ENCODE data around the gene MMP1.

Gene MMP1

GRCh38 chr11:102798012-102798746 is at the start of gene MMP1:
Gene MMP1, minus strand, starts transcription at chr11:102798160. Its CDS starts 68 bp downstream, at chr11:102798092.
- DNase-seq = no peak

DNA sequence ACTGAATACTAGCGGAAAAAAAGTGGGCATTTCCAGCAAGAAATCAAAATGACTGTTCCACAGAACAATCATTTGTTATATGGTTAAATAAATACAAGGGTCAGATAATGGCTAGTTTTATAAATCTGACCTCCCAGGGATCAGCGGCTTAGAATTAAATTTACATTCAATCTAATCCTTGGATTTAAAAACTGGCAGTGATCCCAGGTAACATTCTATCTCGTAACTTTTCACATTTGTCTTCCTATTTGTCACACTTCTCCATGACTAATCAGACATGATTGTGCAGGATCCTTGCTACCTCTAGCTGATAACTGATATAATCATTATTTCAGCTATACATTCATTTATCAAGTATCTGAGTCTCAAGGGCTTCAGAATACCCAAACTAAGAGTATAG is 48.3 kb upstream of the MMP1 start:
- DNase-seq = no peak

- DNase-seq = no peak
Measured at GRCh38 chr11:102843489-102843888, 45.5 kb upstream of the MMP1 start, which contains the start of gene MMP3. Gene MMP3, minus strand, starts transcription at chr11:102843609. Its CDS starts 63 bp downstream, at chr11:102843546.

GRCh38 chr11:102842930-102843329 is 45.0 kb upstream of the MMP1 start:
- DNase-seq = no peak

DNA sequence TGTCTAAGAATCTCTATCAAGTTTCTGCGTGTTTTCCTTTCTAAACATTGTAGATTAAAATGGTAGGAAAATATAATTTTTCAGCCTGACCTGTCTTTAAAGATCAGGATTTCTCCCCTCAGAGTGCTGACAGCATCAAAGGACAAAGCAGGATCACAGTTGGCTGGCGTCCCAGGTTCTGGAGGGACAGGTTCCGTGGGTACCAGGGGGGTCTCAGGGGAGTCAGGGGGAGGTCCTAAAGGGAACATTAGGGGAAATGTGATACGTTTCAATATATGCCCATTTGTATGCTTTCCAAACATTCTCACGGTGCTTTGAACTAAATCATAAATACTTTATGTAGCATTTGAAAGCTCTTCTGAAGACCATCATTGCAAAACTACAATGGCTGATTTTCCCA is 42.1 kb upstream of the MMP1 start:
- DNase-seq = no peak

GRCh38 chr11:102837646-102838045 is 39.7 kb upstream of the MMP1 start:
- DNase-seq = peak; percentile 33

DNA sequence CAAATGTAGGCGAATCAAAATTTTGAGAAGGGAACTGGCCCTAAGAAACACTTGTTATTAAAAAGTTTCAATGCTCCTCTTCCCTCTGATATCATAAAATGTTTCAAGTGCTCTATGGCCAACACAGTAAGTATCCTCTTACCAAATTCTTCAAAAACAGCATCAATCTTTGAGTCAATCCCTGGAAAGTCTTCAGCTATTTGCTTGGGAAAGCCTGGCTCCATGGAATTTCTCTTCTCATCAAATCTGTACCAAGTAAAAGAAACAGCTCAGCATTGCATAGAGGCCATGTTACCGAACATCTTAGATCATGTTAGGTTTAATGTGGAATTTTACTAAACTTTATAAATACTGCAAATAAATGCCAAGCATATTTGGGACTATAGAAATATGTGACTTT is 39.2 kb upstream of the MMP1 start:
- DNase-seq = no peak

GRCh38 chr11:102836290-102836875 is 38.4 kb upstream of the MMP1 start:
- DNase-seq = no peak

DNA sequence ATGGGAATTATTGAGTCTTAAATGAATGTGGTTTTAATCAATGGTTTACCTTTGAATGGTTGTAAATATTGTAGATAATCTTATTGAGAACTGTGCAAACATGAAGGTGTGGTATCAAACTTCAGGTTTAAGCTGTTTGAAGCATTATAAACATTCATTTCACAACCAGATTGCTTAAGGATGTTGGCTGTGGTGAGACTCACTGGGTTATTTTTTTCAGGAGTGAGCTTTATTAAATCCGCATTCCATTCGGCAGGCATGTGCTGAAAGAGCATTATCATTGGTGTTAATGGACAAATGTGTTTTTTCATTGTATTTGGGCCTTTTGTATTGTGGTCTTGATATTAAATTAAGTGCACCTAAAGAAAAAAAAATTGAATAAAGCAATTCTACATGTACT is 35.8 kb upstream of the MMP1 start:
- no peak for DNase-seq

DNA sequence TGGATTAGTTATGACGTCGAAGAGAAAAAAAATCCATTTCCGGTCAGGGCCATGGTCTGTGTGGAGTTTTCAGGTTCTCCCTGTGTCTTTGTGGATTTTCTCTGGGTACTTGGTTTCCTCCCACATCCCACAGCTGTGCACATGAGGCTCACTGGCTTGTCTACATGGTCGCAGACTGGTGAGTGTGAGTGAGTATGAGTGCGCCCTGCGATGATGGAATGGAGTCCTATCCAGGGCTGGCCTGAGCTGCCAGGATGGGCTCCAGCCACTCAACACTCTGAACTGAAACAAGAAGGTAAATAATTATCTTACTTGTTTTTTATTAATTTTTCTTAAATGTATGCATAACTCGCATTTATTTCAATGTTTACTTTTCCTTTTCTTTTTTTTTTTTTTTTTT is 34.7 kb upstream of the MMP1 start:
- no peak for DNase-seq

DNA sequence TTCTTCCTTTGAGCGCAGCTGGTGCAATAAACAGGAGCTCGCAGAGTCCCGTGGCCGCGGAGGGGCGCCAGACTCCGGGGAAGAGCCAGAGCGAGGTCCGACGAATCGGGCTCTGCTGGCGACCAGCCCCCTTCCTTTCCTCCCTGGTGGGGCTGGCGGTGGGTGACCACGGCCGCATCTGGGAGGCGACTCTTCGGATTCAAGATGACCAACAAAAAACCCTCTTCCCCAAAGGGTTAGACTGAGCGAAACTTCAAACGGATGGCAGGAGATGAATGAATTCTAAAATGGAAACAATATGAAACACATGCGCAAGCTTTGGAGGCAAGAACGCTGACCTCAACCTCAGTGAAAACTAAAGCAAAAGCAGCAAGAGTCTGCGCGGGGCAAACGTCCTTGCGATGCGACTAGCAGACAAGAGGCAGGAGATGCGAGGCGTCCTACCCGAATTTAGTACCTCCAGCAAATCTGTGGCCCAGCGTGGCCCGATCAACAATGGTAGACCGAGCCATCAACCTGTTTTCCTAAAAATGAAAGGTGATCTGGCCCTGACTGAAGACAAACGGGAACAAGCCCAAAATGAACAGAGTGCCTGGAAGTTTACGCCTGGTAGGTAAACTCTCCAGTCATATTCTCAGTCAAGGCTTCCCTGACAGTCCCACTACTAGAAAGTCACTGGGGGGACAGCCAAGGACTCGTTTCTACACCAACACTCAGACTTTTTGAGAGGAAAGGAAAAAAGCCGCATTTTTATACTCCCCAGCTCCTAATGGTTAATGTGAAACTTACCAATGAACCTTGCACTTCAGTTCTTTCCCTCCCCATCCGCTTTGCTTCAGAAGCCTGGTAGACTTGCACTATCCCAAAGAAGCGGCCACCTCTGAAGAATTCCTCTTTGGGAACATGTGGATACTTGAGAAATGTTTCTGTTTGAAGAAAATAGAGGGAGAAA is 33.8 kb upstream of the MMP1 start:
- DNase-seq = no peak

DNA sequence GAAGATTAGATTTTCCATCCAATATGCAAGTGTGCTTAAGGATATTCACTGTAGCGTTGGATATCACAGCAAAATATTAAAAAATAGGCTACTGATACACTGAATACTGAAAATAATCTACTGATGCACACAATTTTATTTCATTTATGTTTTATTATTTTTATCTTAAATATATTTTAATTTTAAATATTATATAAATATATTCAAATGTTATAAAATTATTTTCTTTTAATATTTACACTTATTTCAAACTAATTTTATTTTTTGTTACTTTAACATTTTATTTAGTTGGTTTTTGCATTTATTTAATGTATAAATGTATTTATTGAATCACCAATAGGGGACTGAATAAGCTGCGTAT is 33.1 kb upstream of the MMP1 start:
- DNase-seq = no peak

- no peak for DNase-seq
Measured at GRCh38 chr11:102830001-102830727, 32.2 kb upstream of the MMP1 start.

DNA sequence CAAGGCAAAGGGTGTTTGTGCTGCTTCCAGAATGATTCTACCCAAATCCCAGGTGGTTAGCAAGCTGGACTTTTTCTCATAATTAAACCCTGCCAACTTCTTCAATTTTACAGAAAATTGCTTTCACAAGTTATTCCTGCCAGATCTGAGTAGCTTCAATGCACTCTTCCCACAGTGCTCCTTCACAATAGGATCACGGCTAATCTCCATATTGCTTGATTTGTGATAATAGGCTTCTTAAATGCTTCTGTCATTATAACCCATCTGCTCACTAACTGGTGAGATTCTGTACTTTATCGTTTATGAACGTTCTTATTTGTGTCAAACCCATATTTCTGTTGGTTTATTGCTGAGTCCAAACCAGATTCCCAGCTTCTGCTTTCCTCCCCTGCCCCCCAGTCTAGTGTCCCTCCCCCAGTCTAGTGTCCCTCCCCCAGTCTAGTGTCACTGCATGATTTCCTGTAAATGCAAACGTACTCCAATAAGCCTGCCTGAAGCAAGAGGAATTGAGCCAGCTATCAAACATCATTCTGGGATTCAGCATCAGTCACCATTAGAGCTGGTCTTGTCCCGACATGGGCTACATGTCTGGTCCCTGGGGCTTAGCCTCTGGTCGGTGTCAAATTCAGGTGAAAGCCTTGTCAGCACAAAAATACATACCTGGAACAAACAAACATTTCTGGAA is 31.5 kb upstream of the MMP1 start:
- peak; percentile 27 for DNase-seq

- DNase-seq = no peak
Measured at GRCh38 chr11:102824556-102824955, 26.6 kb upstream of the MMP1 start.

- no peak for DNase-seq
Measured at GRCh38 chr11:102819491-102819890, 21.5 kb upstream of the MMP1 start.

DNA sequence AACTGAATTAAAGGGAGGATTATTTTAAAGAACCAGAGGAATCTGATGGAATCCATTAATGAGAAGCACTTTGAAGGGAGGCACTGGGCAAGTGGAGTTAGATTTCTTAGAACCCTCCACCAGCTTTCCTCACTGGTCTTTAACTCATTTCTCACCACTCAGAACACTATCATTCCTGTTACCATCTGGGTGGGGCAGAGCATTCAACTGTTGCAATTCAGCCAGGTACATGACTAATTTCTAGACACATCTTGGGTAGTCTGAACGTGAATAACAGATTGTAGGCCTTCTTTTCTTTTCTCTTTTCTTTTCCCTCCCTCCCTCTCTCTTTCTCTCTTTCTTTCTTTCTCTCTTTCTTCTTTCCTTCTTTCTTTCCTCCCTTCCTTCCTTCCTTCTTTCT is 15.5 kb upstream of the MMP1 start:
- DNase-seq = no peak

- DNase-seq = no peak
Measured at GRCh38 chr11:102812188-102812587, 14.2 kb upstream of the MMP1 start.

DNA sequence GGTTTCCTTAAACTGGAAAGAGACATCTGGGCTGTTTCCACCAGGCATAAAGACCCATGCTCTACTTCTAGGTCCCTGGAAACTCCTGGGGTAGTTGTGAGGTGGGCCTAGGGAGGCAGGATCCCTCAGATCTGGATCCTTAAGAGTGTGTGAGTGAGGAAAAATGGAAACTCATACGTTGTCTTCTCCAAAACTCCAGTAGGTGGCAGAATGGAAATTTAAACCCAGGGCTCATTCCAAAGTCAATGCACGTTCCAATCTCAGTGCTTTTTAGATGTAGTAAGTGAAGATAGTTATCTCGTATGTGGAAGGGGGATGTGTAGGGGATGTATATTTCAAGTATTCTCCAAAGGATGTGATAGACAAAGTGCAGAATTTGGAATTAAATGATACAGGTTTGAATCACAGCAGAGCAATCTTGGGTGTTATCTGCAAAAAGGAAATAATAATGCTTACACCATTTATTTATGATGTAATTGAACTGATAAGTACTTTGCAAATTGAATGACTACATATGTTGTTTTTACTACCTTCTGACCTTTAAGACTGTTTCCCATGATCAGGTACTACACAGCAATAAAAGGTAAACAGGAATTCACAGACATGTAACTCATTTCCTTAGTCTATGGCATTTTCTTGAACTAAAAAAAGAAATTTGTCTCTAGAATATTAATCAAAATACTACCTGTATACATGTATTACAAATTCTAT is 13.1 kb upstream of the MMP1 start:
- DNase-seq = no peak

- DNase-seq = no peak
Measured at GRCh38 chr11:102809971-102810370, 12.0 kb upstream of the MMP1 start.

- DNase-seq = no peak
Measured at GRCh38 chr11:102807921-102808320, 10.0 kb upstream of the MMP1 start.

GRCh38 chr11:102806296-102806695 is 8.3 kb upstream of the MMP1 start:
- no peak for DNase-seq
